SK-N-SH (cell line): ENCODE results near the gene GALNT17. TPM values are rescaled to one million over a fixed set of nuclear protein-coding genes. Genes with fewer than 3 reads are reported as not detected.

Experiments
- CTCF ChIA-PET: fragments of 300-600, 350-600 bp; formaldehyde crosslinking; extraction: SDS; loops from one replicate; lab custom pipeline; 2021; lab: Yijun Ruan, JAX
- POLR2A ChIA-PET: fragments of 350-600 bp; sonication (Branson Sonifier 250); formaldehyde crosslinking; extraction: SDS; loops from one replicate; lab custom pipeline; 2020; ENCODE audit warnings: antibody characterized with exemption, inconsistent platforms; lab: Yijun Ruan, JAX
- DNase-seq: peaks from one replicate; pipeline ENCODE4 v3.0.0; 2012
- H2AFZ ChIP-seq: fragments of 200-600 bp; sonication (generic); 2 replicates; pipeline ENCODE4 v1.8.1; 2016; ENCODE audit warnings: antibody characterized with exemption, mild to moderate bottlenecking, low read depth
- H3F3A ChIP-seq: fragments of 200-600 bp; sonication (generic); replicated peaks from 2 replicates; pipeline ENCODE3; 2016; ENCODE audit warnings: antibody characterized with exemption, mild to moderate bottlenecking; ENCODE audit not compliant: insufficient read depth
- H3K27ac ChIP-seq, 2 experiments: fragments of 200-500 bp in 1 of 2; fragments of 200-600 bp in 1 of 2; sonication (Bioruptor generic) in 1 of 2; sonication (generic), shearing (Covaris generic) in 1 of 2; 2 replicates each; pipeline versions ENCODE4 v1.5.1 to v1.6.1; 2014 to 2016; ENCODE audit warnings: low read depth in 2 of 2, inconsistent platforms in 1 of 2, low read length in 1 of 2, mild to moderate bottlenecking in 1 of 2, mixed read lengths in 1 of 2
- H3K27me3 ChIP-seq: fragments of 200-600 bp; sonication (generic), shearing (Covaris generic); 2 replicates; pipeline ENCODE4 v1.6.1; 2016; ENCODE audit warnings: mixed run types; ENCODE audit not compliant: insufficient read depth
- H3K36me3 ChIP-seq, 2 experiments: fragments of 200-500 bp in 1 of 2; fragments of 200-600 bp in 1 of 2; sonication (Bioruptor generic) in 1 of 2; sonication (generic) in 1 of 2; replicated peaks in 1 of 2; 2 replicates each; pipeline versions ENCODE3 to v1.5.1; 2014 to 2016; ENCODE audit warnings: low read length in 1 of 2, mild to moderate bottlenecking in 1 of 2; ENCODE audit not compliant: insufficient read depth in 2 of 2, control insufficient read depth in 1 of 2
- H3K4me1 ChIP-seq, 2 experiments: fragments of 200-500 bp in 1 of 2; fragments of 200-600 bp in 1 of 2; sonication (Bioruptor generic) in 1 of 2; sonication (generic), shearing (Covaris generic) in 1 of 2; 2 replicates each; pipeline versions ENCODE4 v1.5.1 to v1.6.1; 2014 to 2016; ENCODE audit warnings: low read depth in 1 of 2, low read length in 1 of 2, mixed run types in 1 of 2; ENCODE audit not compliant: insufficient read depth in 2 of 2, control insufficient read depth in 1 of 2
- H3K4me2 ChIP-seq: fragments of 200-600 bp; sonication (generic), shearing (Covaris generic); 2 replicates; pipeline ENCODE4 v1.6.1; 2017; ENCODE audit warnings: mixed run types
- H3K4me3 ChIP-seq, 2 experiments: fragments of 200-500 bp in 1 of 2; fragments of 200-600 bp in 1 of 2; sonication (Bioruptor generic) in 1 of 2; sonication (generic), shearing (Covaris generic) in 1 of 2; 2 replicates each; pipeline versions ENCODE4 v1.5.1 to v1.8.1; 2014 to 2016; ENCODE audit warnings: low read depth in 2 of 2, inconsistent platforms in 1 of 2, low read length in 1 of 2, mild to moderate bottlenecking in 1 of 2, mixed read lengths in 1 of 2, moderate library complexity in 1 of 2
- H3K79me2 ChIP-seq: fragments of 200-600 bp; sonication (generic); 2 replicates; pipeline ENCODE4 v1.8.1; 2017; ENCODE audit warnings: mild to moderate bottlenecking; ENCODE audit not compliant: insufficient read depth
- H3K9ac ChIP-seq: fragments of 200-600 bp; sonication (generic); 2 replicates; pipeline ENCODE4 v1.6.1; 2017; ENCODE audit warnings: mixed run types
- H3K9me2 ChIP-seq: fragments of 200-600 bp; sonication (generic); 2 replicates; pipeline ENCODE4 v1.6.1; 2017; ENCODE audit warnings: mixed run types
- H3K9me3 ChIP-seq: fragments of 200-600 bp; sonication (generic); 2 replicates; pipeline ENCODE4 v1.6.1; 2017; ENCODE audit warnings: mixed run types, mild to moderate bottlenecking, moderate library complexity
- H4K20me1 ChIP-seq: fragments of 200-600 bp; sonication (generic); 2 replicates; pipeline ENCODE4 v1.6.1; 2017; ENCODE audit warnings: mild to moderate bottlenecking, mixed run types; ENCODE audit not compliant: insufficient read depth
- CHD2 ChIP-seq: fragments of 150-350 bp; IDR thresholded peaks from 2 replicates; pipeline ENCODE4 v1.6.1; 2018; ENCODE audit warnings: low read length; ENCODE audit not compliant: partially characterized antibody
- EP300 ChIP-seq, 2 experiments: IDR thresholded peaks; 2 replicates each; pipeline versions ENCODE4 v1.4.0 to v1.6.1; 2012; ENCODE audit warnings: borderline replicate concordance in 1 of 2, low read depth in 1 of 2, low read length in 1 of 2
- FOSL2 ChIP-seq: IDR thresholded peaks from 2 replicates; pipeline ENCODE4 v1.4.0; 2012; ENCODE audit warnings: low read depth, mild to moderate bottlenecking, moderate library complexity, borderline replicate concordance
- GATA2 ChIP-seq: sonication (generic); formaldehyde crosslinking; IDR thresholded peaks from 2 replicates; pipeline ENCODE4 v1.5.0; 2020; ENCODE audit warnings: mild to moderate bottlenecking, missing genetic modification reagents
- POLR2AphosphoS5 ChIP-seq: IDR thresholded peaks from 2 replicates; pipeline ENCODE4 v1.6.1; 2012; ENCODE audit warnings: low read depth, low read length
- TEAD4 ChIP-seq: IDR thresholded peaks from 2 replicates; pipeline ENCODE4 v1.4.0; 2012; ENCODE audit warnings: mild to moderate bottlenecking, borderline replicate concordance; ENCODE audit not compliant: insufficient read depth
- YY1 ChIP-seq: IDR thresholded peaks from 2 replicates; pipeline ENCODE4 v1.4.0; 2012; ENCODE audit warnings: low read depth, mild to moderate bottlenecking
- WGBS: methylation state at CpG from one replicate; pipeline ENCODE4 v1.1.6; 2017; ENCODE audit warnings: low lambda C conversion rate; 5-methylcytosine and 5-hydroxymethylcytosine counted together
- polyA plus RNA-seq, 3 experiments: library from polyadenylated mRNA; depleted of rRNA; stranded (reverse); fragments of >200 nt; gene quantifications; 2 replicates each; pipeline ENCODE4 v1.2.3, GENCODE V29; 2012
- TF ChIP-seq, protein P1 (sequence below): fragments of 150-350 bp; IDR thresholded peaks from 2 replicates; pipeline ENCODE4 v1.6.1; 2017; ENCODE audit warnings: antibody characterized with exemption, low read length, low read depth, borderline replicate concordance
- TF ChIP-seq, protein P2 (sequence below): IDR thresholded peaks from 2 replicates; pipeline ENCODE4 v1.4.0; 2012; ENCODE audit warnings: low read depth, borderline replicate concordance
- TF ChIP-seq, protein P3 (sequence below): fragments of 200-600 bp; sonication (generic); IDR thresholded peaks from 2 replicates; pipeline ENCODE4 v1.6.1; 2017; ENCODE audit warnings: antibody characterized with exemption, mild to moderate bottlenecking, moderate library complexity
- TF ChIP-seq, protein P4 (sequence below): fragments of 150-350 bp; IDR thresholded peaks from 2 replicates; pipeline ENCODE4 v1.6.1; 2016; ENCODE audit warnings: mild to moderate bottlenecking, low read depth, low read length
- TF ChIP-seq, protein P5 (sequence below): IDR thresholded peaks from 2 replicates; pipeline ENCODE4 v1.6.1; 2012; ENCODE audit warnings: mild to moderate bottlenecking, low read depth, low read length, moderate library complexity

Gene GALNT17
- polyA plus RNA-seq, 1 of the 3 experiments (the other 2 are of a cell fraction): not detected

DNA sequence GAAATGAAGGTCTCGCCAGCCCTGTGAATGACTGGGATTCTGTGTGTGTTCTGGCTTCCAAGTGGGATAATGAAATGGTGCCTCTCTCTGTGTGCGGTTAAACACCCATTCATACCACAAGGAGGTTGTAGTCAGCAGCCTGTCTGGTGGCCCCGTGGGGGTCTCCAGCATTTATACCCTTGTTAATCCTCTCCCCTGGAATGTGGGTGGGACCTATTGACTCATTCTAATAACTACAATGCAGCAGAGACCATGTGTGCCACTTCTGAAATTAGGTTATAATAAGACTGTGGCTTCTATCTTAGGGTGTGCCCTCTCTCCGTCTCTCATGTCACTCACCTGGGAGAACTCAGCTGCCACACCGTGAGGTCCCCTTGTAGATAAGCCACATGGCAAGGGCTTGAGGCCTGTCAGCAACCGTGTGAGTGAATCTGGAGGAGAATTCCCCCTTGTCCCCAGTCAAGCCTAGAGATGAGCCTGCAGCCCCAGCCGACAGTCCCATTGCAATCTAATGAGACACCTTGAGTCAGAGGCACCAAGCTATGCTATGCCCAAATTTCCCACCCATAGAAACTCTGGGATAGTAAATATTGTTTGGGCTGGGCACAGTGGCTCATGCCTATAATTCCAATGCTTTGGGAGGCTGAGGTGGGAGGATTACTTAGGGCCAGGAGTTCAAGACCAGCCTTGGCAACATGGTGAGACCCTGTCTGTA lies 106.8 kb downstream of the GALNT17 start (continued):
- TF ChIP-seq, protein P1, sequence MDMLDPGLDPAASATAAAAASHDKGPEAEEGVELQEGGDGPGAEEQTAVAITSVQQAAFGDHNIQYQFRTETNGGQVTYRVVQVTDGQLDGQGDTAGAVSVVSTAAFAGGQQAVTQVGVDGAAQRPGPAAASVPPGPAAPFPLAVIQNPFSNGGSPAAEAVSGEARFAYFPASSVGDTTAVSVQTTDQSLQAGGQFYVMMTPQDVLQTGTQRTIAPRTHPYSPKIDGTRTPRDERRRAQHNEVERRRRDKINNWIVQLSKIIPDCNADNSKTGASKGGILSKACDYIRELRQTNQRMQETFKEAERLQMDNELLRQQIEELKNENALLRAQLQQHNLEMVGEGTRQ: no peak
- TF ChIP-seq CHD2 (no peak), YY1 (no peak)

DNA sequence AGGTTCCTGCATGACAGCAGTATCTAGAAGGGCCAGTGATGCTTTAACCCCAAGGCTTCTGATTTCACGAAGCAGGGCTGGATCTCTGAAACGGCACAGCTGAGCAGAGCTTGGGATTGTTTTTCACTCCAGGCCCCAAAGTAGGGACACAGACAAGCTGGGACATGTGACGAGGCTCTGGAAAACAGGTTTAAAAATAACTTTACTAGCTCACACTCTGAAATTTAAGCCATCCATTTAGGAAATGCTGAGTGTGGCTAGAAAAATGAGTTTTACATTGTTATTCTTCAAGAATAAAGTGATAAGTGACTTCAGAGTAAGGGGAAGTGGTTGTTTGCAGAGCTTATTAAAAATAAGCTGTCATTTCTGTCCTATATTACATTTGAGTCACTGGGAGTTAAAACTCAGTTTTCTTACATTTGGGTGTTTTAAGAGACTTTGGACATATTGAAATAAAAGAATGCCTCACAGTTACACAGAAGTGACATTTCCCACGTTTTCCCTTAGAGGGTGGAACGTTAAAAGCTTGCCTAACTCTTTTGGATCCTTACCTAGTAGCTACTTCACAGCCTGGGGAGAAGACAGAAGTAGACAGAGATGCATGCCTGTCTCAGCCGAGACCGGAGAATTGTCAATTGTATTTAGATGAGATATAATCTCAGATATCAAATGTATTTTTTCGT lies 107.8 kb downstream of the GALNT17 start:
- H3K79me2 ChIP-seq: no peaks in the 10 kb centered on the region
- TF ChIP-seq, protein P2, sequence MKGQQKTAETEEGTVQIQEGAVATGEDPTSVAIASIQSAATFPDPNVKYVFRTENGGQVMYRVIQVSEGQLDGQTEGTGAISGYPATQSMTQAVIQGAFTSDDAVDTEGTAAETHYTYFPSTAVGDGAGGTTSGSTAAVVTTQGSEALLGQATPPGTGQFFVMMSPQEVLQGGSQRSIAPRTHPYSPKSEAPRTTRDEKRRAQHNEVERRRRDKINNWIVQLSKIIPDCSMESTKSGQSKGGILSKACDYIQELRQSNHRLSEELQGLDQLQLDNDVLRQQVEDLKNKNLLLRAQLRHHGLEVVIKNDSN: no peak
- TF ChIP-seq, protein P3, sequence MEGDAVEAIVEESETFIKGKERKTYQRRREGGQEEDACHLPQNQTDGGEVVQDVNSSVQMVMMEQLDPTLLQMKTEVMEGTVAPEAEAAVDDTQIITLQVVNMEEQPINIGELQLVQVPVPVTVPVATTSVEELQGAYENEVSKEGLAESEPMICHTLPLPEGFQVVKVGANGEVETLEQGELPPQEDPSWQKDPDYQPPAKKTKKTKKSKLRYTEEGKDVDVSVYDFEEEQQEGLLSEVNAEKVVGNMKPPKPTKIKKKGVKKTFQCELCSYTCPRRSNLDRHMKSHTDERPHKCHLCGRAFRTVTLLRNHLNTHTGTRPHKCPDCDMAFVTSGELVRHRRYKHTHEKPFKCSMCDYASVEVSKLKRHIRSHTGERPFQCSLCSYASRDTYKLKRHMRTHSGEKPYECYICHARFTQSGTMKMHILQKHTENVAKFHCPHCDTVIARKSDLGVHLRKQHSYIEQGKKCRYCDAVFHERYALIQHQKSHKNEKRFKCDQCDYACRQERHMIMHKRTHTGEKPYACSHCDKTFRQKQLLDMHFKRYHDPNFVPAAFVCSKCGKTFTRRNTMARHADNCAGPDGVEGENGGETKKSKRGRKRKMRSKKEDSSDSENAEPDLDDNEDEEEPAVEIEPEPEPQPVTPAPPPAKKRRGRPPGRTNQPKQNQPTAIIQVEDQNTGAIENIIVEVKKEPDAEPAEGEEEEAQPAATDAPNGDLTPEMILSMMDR: no peak
- TF ChIP-seq TEAD4: no peak
- TF ChIP-seq POLR2AphosphoS5: no peak
- no peak for TF ChIP-seq YY1
- no peak for TF ChIP-seq FOSL2
- TF ChIP-seq, protein P1: no peak
- no peak for TF ChIP-seq EP300 (IDR thresholded peaks at IDR 0.05; ENCODE audit: borderline replicate concordance in 1 of 2, low read depth in 1 of 2, low read length in 1 of 2)
- TF ChIP-seq, protein P4, sequence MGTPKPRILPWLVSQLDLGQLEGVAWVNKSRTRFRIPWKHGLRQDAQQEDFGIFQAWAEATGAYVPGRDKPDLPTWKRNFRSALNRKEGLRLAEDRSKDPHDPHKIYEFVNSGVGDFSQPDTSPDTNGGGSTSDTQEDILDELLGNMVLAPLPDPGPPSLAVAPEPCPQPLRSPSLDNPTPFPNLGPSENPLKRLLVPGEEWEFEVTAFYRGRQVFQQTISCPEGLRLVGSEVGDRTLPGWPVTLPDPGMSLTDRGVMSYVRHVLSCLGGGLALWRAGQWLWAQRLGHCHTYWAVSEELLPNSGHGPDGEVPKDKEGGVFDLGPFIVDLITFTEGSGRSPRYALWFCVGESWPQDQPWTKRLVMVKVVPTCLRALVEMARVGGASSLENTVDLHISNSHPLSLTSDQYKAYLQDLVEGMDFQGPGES: no peak
- TF ChIP-seq, protein P5, sequence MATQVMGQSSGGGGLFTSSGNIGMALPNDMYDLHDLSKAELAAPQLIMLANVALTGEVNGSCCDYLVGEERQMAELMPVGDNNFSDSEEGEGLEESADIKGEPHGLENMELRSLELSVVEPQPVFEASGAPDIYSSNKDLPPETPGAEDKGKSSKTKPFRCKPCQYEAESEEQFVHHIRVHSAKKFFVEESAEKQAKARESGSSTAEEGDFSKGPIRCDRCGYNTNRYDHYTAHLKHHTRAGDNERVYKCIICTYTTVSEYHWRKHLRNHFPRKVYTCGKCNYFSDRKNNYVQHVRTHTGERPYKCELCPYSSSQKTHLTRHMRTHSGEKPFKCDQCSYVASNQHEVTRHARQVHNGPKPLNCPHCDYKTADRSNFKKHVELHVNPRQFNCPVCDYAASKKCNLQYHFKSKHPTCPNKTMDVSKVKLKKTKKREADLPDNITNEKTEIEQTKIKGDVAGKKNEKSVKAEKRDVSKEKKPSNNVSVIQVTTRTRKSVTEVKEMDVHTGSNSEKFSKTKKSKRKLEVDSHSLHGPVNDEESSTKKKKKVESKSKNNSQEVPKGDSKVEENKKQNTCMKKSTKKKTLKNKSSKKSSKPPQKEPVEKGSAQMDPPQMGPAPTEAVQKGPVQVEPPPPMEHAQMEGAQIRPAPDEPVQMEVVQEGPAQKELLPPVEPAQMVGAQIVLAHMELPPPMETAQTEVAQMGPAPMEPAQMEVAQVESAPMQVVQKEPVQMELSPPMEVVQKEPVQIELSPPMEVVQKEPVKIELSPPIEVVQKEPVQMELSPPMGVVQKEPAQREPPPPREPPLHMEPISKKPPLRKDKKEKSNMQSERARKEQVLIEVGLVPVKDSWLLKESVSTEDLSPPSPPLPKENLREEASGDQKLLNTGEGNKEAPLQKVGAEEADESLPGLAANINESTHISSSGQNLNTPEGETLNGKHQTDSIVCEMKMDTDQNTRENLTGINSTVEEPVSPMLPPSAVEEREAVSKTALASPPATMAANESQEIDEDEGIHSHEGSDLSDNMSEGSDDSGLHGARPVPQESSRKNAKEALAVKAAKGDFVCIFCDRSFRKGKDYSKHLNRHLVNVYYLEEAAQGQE: no peak
- no peak for TF ChIP-seq GATA2 (CRISPR knock-in tag)
- TF ChIP-seq, all 33 proteins: peak for 0
- WGBS: 2% methylated on average over 8 of the region's 8 CpGs
- no peak overlapping the region for H2AFZ ChIP-seq
- H3F3A ChIP-seq: no peaks in the 10 kb centered on the region
- H3K4me2 ChIP-seq: no peak overlapping the region
- ChIA-PET POLR2A (no interaction called here), CTCF (interaction anchor here (1.7 kb wide), 1 partner anchor 9 kb away, joined by 4 read pairs; no protein-coding TSS in a partner anchor)
- H3K9me3 ChIP-seq: peaks cover 12% of the 10 kb centered on the region; the same call in 1 of the 2 replicates
- H3K9ac ChIP-seq: no peak overlapping the region
- no peaks in the 10 kb centered on the region for H3K36me3 ChIP-seq
- H3K27me3 ChIP-seq: no peaks in the 10 kb centered on the region
- H4K20me1 ChIP-seq: no peaks in the 10 kb centered on the region
- no peak overlapping the region for H3K27ac ChIP-seq
- H3K4me1 ChIP-seq: no peaks in the 10 kb centered on the region
- no peak for DNase-seq
- no peak overlapping the region for H3K4me3 ChIP-seq
- H3K9me2 ChIP-seq: no peaks in the 10 kb centered on the region
